Breast epithelium (tissue), 3 donors: ENCODE results near the gene PCDHA1.

Experiments used
- CTCF ChIP-seq, 3 donors: fragments of 450-650 bp; IDR thresholded peaks; one replicate each; pipeline ENCODE4 v1.5.1; 2016 to 2017; ENCODE audit warnings: antibody characterized with exemption in 3 of 3, mild to moderate bottlenecking in 3 of 3, moderate library complexity in 3 of 3
- POLR2AphosphoS5 ChIP-seq, 3 donors: sonication (generic); formaldehyde crosslinking; IDR thresholded peaks; one replicate each; pipeline ENCODE4 v1.6.1; 2017; ENCODE audit warnings: antibody characterized with exemption in 3 of 3

DNA sequence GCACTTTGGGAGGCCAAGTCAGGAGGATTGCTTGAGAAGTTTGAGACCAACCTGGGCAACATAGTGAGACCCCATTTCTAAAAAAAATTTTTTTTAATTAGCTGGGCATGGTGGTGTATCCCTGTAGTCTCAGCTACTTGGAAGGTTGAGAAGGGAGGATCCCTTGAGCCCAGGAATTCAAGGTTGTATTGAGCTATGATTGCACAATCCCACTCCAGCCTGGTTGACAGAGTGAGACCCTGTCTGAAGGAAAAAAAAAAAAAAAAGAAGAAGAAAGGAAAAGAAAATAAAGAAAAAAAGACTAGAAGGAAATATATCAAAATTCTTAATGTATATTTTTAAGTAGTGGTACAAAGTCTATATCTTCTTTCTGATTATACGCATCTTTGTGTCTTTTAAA lies 236.4 kb downstream of the PCDHA1 start:
- TF ChIP-seq POLR2AphosphoS5 (IDR thresholded peaks at IDR 0.05), result no peak
- TF ChIP-seq CTCF (IDR thresholded peaks at IDR 0.05), result no peak
